Tibial nerve (tissue), 4 donors: ENCODE measurements around the gene SPI1. TPM values are rescaled to one million over a fixed set of nuclear protein-coding genes. Genes with fewer than 3 reads are reported as not detected.

Source experiments
- DNase-seq, 2 donors: peaks; one replicate each; pipeline ENCODE4 v3.0.0-alpha.2; 2019; ENCODE audit warnings: low spot score in 2 of 2
- H3K27ac ChIP-seq, 4 donors: fragments of 200-600 bp; sonication (generic) in 3 of 4; one replicate each; pipeline ENCODE4 v1.5.1; 2017 to 2019; ENCODE audit warnings: mild to moderate bottlenecking in 1 of 4
- H3K27me3 ChIP-seq, 2 donors: fragments of 200-600 bp; sonication (generic) in 1 of 2; one replicate each; pipeline versions ENCODE4 v1.5.1 to v1.6.0; 2017 to 2019
- H3K36me3 ChIP-seq, 3 donors: fragments of 200-600 bp; sonication (generic); one replicate each; pipeline ENCODE4 v1.5.1; 2018 to 2019
- H3K4me1 ChIP-seq, 4 donors: fragments of 200-600 bp; sonication (generic) in 3 of 4; one replicate each; pipeline ENCODE4 v1.5.1; 2017 to 2019
- H3K4me3 ChIP-seq, 4 donors: fragments of 200-600 bp; sonication (generic) in 3 of 4; one replicate each; pipeline ENCODE4 v1.5.1; 2017 to 2019; ENCODE audit warnings: mild to moderate bottlenecking in 1 of 4, moderate library complexity in 1 of 4
- H3K9me3 ChIP-seq, 4 donors: fragments of 200-600 bp; sonication (generic) in 3 of 4; one replicate each; pipeline ENCODE4 v1.5.1; 2017 to 2019
- CTCF ChIP-seq, 5 experiments: fragments of 200-600 bp in 3 of 5; fragments of 450-650 bp in 2 of 5; sonication (generic) in 3 of 5; IDR thresholded peaks; one replicate each; pipeline ENCODE4 v1.5.1; 2016 to 2019; ENCODE audit warnings: antibody characterized with exemption in 5 of 5, mild to moderate bottlenecking in 3 of 5, moderate library complexity in 2 of 5
- EP300 ChIP-seq, 2 donors: sonication (generic); formaldehyde crosslinking; IDR thresholded peaks; one replicate each; pipeline ENCODE4 v1.6.1; 2017; ENCODE audit warnings: antibody characterized with exemption in 2 of 2, mild to moderate bottlenecking in 1 of 2
- POLR2A ChIP-seq, 2 donors: fragments of 450-650 bp; IDR thresholded peaks; one replicate each; pipeline ENCODE4 v1.6.1; 2017; ENCODE audit warnings: antibody characterized with exemption in 2 of 2, mild to moderate bottlenecking in 2 of 2, moderate library complexity in 2 of 2
- WGBS, 2 donors: methylation state at CpG; one replicate each; pipeline ENCODE4 v1.1.5; 2018; 5-methylcytosine and 5-hydroxymethylcytosine counted together
- total RNA-seq, 4 donors: library from RNA; depleted of rRNA; stranded (reverse); fragments of >200 nt; gene quantifications; one replicate each; pipeline ENCODE4 v1.1.0, GENCODE V29; 2016

SPI1 gene
- total RNA-seq, 4 donors from 2014 or later = 18.8 to 73.5 (median 25.2) TPM

- Histone ChIP-seq H3K9me3 (no peaks in the 10 kb centered on the region), H3K36me3 (no peaks in the 10 kb centered on the region), H3K27me3 (no peaks in the 10 kb centered on the region), H3K4me1 (peaks cover 0 to 18% (median 0%) of the 10 kb centered on the region in 4 donors), H3K4me3 (no peak overlapping the region), H3K27ac (peak overlapping the region in 2 of 4 donors; percentile 27 to 55)
- DNase-seq = no peak
- TF ChIP-seq CTCF (IDR thresholded peaks at IDR 0.05) (no peak), EP300 (IDR thresholded peaks at IDR 0.05) (no peak), POLR2A (IDR thresholded peaks at IDR 0.05) (no peak)
- WGBS, 2 donors = 87 to 97% methylated on average over 6 of the region's 6 CpGs
These were observed 12.0 kb upstream of the SPI1 start for GRCh38 chr11:47390422-47390760.

DNA sequence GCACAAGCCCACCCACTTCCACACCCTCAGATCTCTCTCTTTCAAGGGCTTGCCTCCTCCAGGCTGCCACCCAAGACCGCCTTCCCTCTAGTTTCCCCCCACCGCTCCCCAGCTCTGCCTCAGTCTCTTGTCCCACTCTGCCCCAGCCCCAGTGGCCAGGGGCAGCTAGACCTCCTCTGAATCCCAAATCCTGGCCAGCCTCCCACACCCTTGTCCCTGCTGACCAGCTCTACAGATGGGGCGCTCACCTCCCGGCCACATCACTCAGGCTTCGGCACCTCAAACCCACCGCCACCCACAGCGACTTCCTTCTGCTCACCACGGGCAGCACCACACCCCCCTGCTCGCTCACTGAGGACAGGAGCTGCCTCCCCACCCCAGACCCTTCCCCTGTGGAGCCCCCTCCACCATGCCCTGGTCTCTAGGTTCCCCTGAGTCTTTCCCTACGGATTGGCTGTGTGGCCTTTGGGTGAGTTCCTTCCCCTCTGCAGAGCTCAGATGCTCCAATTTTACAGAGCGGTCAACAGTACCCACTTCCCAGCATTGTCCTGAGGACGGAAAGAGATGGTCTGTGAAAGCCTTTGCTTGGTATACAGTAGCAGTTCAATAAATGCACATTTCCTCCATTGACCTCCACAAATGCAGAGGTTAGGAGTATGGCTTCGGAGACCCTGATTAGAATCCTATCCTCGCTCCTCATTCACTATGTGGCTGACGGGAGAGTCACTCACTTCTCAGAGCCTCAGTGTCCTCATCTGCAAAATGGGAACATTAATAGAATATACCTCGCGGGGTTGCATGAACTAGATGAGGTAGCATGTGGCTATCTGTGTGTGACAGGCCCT, 11.5 kb upstream of the SPI1 start:
- WGBS, 2 donors = 77 to 83% methylated on average over 17 of the region's 17 CpGs
- peaks cover 0 to 13% (median 0%) of the 10 kb centered on the region in 4 donors for H3K4me1 ChIP-seq
- no peaks in the 10 kb centered on the region for H3K9me3 ChIP-seq
- no peaks in the 10 kb centered on the region for H3K36me3 ChIP-seq
- no peak for TF ChIP-seq POLR2A (IDR thresholded peaks at IDR 0.05)
- no peak overlapping the region for H3K4me3 ChIP-seq
- H3K27ac ChIP-seq = no peak overlapping the region
- DNase-seq = no peak
- no peaks in the 10 kb centered on the region for H3K27me3 ChIP-seq

GRCh38 chr11:47388697-47389576, 10.6 kb upstream of the SPI1 start:
- H3K4me3 ChIP-seq = no peak overlapping the region
- TF ChIP-seq EP300 (IDR thresholded peaks at IDR 0.05) = no peak
- TF ChIP-seq POLR2A (IDR thresholded peaks at IDR 0.05) = no peak
- no peak for TF ChIP-seq CTCF (IDR thresholded peaks at IDR 0.05)
- no peak for DNase-seq
- H3K4me1 ChIP-seq = peaks cover 0 to 8% (median 0%) of the 10 kb centered on the region in 4 donors
- H3K9me3 ChIP-seq = no peaks in the 10 kb centered on the region
- no peaks in the 10 kb centered on the region for H3K27me3 ChIP-seq
- no peaks in the 10 kb centered on the region for H3K36me3 ChIP-seq
- no peak overlapping the region for H3K27ac ChIP-seq
- 86 to 87% methylated on average over 23 to 28 of the region's 28 CpGs for WGBS, 2 donors

DNA sequence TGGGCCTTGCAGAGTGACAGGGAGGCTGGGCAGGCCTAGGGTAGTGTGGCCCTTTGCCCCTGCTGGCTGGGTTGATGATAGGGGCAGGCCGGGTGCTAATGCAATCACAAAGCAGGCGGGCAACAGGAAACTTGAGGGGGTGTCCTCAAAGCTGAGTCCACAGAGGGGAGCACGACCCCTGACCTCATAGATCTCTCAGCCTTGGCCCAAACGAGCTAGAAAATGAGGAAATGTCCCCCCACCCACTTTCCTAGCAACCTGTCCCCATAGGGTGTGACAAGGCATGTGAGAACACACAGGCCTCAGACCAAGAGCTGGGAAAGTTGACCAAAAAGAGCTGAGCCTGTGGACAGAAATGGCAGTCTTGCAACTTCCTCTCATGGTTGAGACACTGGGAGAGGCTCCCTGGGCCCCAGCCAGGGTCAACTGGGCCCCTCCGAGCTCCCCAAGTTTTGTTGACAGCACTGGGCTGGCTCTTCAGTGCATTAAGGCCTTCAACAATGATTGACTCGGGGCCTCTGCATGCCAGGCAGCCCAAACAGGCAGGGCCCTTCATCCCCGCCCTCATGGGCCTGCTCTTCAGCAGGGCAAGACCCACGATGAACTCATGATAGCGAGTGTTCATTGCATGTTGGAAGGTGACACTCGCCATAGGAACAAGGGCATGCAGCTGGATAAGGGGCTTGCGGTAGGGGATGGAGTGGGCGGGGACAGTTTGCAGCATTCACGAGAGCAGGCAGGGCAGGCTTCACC, 9.8 kb upstream of the SPI1 start:
- Histone ChIP-seq H3K9me3 (no peaks in the 10 kb centered on the region), H3K36me3 (no peaks in the 10 kb centered on the region), H3K27me3 (no peaks in the 10 kb centered on the region), H3K4me1 (peaks cover 0 to under 1% (median 0%) of the 10 kb centered on the region in 4 donors), H3K4me3 (no peak overlapping the region), H3K27ac (peak overlapping the region in 1 of 4 donors; percentile 10)
- 63 to 73% methylated on average over 12 to 13 of the region's 13 CpGs for WGBS, 2 donors
- DNase-seq = no peak
- no peak for TF ChIP-seq EP300 (IDR thresholded peaks at IDR 0.05)
- no peak for TF ChIP-seq POLR2A (IDR thresholded peaks at IDR 0.05)
- TF ChIP-seq CTCF (IDR thresholded peaks at IDR 0.05) = no peak

- 94 to 97% methylated on average over 4 of the region's 4 CpGs for WGBS, 2 donors
- no peak overlapping the region for H3K27ac ChIP-seq
- no peaks in the 10 kb centered on the region for H3K9me3 ChIP-seq
- H3K4me1 ChIP-seq = no peaks in the 10 kb centered on the region
- DNase-seq = no peak
- no peak overlapping the region for H3K4me3 ChIP-seq
- no peaks in the 10 kb centered on the region for H3K36me3 ChIP-seq
- H3K27me3 ChIP-seq = no peaks in the 10 kb centered on the region
- TF ChIP-seq POLR2A (IDR thresholded peaks at IDR 0.05) (no peak), CTCF (IDR thresholded peaks at IDR 0.05) (no peak)
These were observed 6.2 kb upstream of the SPI1 start for GRCh38 chr11:47384498-47384897.
